ENCODE measurements around the gene MARCHF7. TPM values are rescaled to one million over a fixed set of nuclear protein-coding genes. Genes with fewer than 3 reads are reported as not detected.
A peak's percentile ranks its signal among the peaks of the same experiment; 100 is the strongest.

Gene MARCHF7
- total and polyA plus RNA-seq, 10 of the 15 experiments (the other 5 are each of a cell fraction or from before 2014, with no cell fraction given): 39.4 to 111 (median 66.5) TPM

DNA sequence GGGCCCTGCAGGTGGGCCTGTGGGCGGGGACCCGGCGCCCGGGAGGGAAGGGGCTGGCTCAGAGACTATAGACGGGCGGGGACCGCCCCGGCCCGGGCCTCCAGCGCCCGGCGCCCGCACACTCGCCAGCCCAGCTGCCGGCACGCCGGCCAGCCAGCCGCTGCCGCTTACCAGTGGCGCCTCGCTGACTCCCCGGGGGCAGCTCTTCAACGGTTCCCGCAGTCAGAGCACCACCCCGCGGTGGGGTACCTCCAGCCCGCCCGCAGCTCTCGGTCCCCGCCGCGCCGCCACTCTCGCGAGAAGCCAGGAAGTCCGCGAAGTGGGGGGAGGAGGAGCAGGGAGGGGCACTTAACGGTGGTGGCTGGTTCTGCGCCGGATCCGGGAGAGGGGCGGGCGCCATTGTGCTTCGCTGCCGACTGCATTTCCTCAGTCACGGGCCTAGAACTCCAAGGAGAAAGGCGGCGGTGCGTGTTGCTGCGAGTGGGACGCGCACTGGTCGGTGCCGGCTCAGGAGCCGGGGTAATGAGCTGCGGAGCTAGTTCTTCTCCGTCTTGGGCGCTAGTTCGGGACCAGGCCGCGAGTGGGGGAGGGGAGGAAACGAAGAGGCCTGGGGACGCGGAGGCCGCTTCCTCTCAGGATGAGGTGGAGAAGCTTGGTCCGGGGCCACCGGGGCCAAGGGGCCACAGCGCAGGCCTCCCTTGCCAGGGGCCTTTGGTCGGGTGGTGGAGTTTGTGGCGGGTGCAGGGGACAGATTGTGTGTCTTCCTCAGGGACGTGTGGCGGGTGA, at the start of gene MARCHF7 (continued):
- TF ChIP-seq RFX5 (IDR thresholded peaks at IDR 0.05; ENCODE audit: low read depth, low read length): no peak
- TF ChIP-seq MEF2B (IDR thresholded peaks at IDR 0.05; ENCODE audit: partially characterized antibody, poor library complexity, severe bottlenecking): peak; percentile 83
- TF ChIP-seq, protein P1, sequence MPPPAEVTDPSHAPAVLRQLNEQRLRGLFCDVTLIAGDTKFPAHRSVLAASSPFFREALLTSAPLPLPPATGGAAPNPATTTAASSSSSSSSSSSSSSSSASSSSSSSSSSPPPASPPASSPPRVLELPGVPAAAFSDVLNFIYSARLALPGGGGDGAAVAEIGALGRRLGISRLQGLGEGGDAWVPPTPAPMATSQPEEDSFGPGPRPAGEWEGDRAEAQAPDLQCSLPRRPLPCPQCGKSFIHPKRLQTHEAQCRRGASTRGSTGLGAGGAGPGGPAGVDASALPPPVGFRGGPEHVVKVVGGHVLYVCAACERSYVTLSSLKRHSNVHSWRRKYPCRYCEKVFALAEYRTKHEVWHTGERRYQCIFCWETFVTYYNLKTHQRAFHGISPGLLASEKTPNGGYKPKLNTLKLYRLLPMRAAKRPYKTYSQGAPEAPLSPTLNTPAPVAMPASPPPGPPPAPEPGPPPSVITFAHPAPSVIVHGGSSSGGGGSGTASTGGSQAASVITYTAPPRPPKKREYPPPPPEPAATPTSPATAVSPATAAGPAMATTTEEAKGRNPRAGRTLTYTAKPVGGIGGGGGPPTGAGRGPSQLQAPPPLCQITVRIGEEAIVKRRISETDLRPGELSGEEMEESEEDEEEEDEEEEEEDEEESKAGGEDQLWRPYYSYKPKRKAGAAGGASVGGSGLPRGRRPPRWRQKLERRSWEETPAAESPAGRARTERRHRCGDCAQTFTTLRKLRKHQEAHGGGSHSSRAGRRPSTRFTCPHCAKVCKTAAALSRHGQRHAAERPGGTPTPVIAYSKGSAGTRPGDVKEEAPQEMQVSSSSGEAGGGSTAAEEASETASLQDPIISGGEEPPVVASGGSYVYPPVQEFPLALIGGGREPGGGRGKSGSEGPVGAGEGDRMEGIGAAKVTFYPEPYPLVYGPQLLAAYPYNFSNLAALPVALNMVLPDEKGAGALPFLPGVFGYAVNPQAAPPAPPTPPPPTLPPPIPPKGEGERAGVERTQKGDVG (CRISPR knock-in tag; IDR thresholded peaks at IDR 0.05): no peak
- TF ChIP-seq STAT3 (IDR thresholded peaks at IDR 0.05; ENCODE audit: low read depth, low read length): no peak
- peak; percentile 28; the same call in 1 of the 2 replicates for TF ChIP-seq SPI1 (IDR thresholded peaks at IDR 0.05; ENCODE audit: borderline replicate concordance, insufficient read depth, low read depth, low read length)
- peak; percentile 34 for TF ChIP-seq SIN3A (IDR thresholded peaks at IDR 0.05; ENCODE audit: low read depth, low read length)
- TF ChIP-seq, protein P2, sequence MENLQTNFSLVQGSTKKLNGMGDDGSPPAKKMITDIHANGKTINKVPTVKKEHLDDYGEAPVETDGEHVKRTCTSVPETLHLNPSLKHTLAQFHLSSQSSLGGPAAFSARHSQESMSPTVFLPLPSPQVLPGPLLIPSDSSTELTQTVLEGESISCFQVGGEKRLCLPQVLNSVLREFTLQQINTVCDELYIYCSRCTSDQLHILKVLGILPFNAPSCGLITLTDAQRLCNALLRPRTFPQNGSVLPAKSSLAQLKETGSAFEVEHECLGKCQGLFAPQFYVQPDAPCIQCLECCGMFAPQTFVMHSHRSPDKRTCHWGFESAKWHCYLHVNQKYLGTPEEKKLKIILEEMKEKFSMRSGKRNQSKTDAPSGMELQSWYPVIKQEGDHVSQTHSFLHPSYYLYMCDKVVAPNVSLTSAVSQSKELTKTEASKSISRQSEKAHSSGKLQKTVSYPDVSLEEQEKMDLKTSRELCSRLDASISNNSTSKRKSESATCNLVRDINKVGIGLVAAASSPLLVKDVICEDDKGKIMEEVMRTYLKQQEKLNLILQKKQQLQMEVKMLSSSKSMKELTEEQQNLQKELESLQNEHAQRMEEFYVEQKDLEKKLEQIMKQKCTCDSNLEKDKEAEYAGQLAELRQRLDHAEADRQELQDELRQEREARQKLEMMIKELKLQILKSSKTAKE (IDR thresholded peaks at IDR 0.05; ENCODE audit: low read depth, poor library complexity, severe bottlenecking): peak; percentile 35
- peak; percentile 76 for TF ChIP-seq KLF5 (IDR thresholded peaks at IDR 0.05; ENCODE audit: partially characterized antibody)
- TF ChIP-seq ZNF217 (IDR thresholded peaks at IDR 0.05): 0 out of 2 replicates have a peak, but pooled peaks have one; percentile 53
- peak; percentile 90 for TF ChIP-seq IKZF1 (conservative IDR thresholded peaks at IDR 0.05)
- TF ChIP-seq, protein P3, sequence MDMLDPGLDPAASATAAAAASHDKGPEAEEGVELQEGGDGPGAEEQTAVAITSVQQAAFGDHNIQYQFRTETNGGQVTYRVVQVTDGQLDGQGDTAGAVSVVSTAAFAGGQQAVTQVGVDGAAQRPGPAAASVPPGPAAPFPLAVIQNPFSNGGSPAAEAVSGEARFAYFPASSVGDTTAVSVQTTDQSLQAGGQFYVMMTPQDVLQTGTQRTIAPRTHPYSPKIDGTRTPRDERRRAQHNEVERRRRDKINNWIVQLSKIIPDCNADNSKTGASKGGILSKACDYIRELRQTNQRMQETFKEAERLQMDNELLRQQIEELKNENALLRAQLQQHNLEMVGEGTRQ (IDR thresholded peaks at IDR 0.05; ENCODE audit: borderline replicate concordance, low read depth, low read length): no peak
- TF ChIP-seq LARP7 (IDR thresholded peaks at IDR 0.05): peak; percentile 76
- TF ChIP-seq, protein P4, sequence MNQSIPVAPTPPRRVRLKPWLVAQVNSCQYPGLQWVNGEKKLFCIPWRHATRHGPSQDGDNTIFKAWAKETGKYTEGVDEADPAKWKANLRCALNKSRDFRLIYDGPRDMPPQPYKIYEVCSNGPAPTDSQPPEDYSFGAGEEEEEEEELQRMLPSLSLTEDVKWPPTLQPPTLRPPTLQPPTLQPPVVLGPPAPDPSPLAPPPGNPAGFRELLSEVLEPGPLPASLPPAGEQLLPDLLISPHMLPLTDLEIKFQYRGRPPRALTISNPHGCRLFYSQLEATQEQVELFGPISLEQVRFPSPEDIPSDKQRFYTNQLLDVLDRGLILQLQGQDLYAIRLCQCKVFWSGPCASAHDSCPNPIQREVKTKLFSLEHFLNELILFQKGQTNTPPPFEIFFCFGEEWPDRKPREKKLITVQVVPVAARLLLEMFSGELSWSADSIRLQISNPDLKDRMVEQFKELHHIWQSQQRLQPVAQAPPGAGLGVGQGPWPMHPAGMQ (IDR thresholded peaks at IDR 0.05; ENCODE audit: borderline replicate concordance): peak; percentile 93
- TF ChIP-seq, protein P5, sequence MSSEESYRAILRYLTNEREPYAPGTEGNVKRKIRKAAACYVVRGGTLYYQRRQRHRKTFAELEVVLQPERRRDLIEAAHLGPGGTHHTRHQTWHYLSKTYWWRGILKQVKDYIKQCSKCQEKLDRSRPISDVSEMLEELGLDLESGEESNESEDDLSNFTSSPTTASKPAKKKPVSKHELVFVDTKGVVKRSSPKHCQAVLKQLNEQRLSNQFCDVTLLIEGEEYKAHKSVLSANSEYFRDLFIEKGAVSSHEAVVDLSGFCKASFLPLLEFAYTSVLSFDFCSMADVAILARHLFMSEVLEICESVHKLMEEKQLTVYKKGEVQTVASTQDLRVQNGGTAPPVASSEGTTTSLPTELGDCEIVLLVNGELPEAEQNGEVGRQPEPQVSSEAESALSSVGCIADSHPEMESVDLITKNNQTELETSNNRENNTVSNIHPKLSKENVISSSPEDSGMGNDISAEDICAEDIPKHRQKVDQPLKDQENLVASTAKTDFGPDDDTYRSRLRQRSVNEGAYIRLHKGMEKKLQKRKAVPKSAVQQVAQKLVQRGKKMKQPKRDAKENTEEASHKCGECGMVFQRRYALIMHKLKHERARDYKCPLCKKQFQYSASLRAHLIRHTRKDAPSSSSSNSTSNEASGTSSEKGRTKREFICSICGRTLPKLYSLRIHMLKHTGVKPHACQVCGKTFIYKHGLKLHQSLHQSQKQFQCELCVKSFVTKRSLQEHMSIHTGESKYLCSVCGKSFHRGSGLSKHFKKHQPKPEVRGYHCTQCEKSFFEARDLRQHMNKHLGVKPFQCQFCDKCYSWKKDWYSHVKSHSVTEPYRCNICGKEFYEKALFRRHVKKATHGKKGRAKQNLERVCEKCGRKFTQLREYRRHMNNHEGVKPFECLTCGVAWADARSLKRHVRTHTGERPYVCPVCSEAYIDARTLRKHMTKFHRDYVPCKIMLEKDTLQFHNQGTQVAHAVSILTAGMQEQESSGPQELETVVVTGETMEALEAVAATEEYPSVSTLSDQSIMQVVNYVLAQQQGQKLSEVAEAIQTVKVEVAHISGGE (CRISPR knock-in tag; IDR thresholded peaks at IDR 0.05): no peak
- TF ChIP-seq ZNF207 (IDR thresholded peaks at IDR 0.05; ENCODE audit: borderline replicate concordance): peak; percentile 58; the same call in 1 of the 2 replicates
- no peak for TF ChIP-seq FOXK2 (IDR thresholded peaks at IDR 0.05)
- no peak for TF ChIP-seq ZSCAN29 (IDR thresholded peaks at IDR 0.05)
- no peak for TF ChIP-seq NFXL1 (IDR thresholded peaks at IDR 0.05; ENCODE audit: borderline replicate concordance)

Measured in GM12878 (cell line).